ENCODE results near the gene PRLR.

DNA sequence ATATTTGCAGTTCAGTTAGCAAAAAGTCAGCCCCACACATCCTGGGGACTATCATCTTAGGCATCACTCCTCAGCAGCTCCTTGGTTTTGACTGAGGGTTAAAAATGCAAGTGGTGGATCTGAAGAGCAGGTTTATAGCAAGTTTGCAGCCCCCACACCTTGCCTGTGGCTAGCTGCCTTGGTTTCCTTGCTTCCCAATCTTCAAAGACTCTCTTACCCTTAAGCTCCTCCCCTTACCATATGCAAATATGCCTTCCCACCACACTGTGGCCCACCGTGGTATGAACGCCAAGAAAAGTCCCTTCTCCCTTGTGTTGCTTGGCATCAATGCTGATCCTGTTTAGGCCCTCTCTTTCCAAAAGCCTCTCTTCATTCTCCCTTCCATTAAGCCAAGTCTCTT is 137.6 kb downstream of the PRLR start:
- TF ChIP-seq, protein P1, sequence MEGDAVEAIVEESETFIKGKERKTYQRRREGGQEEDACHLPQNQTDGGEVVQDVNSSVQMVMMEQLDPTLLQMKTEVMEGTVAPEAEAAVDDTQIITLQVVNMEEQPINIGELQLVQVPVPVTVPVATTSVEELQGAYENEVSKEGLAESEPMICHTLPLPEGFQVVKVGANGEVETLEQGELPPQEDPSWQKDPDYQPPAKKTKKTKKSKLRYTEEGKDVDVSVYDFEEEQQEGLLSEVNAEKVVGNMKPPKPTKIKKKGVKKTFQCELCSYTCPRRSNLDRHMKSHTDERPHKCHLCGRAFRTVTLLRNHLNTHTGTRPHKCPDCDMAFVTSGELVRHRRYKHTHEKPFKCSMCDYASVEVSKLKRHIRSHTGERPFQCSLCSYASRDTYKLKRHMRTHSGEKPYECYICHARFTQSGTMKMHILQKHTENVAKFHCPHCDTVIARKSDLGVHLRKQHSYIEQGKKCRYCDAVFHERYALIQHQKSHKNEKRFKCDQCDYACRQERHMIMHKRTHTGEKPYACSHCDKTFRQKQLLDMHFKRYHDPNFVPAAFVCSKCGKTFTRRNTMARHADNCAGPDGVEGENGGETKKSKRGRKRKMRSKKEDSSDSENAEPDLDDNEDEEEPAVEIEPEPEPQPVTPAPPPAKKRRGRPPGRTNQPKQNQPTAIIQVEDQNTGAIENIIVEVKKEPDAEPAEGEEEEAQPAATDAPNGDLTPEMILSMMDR (IDR thresholded peaks at IDR 0.05), result no peak
- TF ChIP-seq POLR2A (IDR thresholded peaks at IDR 0.05), result no peak

Measured in uterus (tissue), 2 donors.